K562 (cell line): ENCODE measurements around the gene TBC1D1. TPM values are rescaled to one million over a fixed set of nuclear protein-coding genes. Genes with fewer than 3 reads are reported as not detected.

Experiments
- ATAC-seq: fragments of 200-7000 bp; cut with Tn5 transposase; 3 replicates; pipeline ENCODE4 v1.9.1; 2020; ENCODE audit warnings: moderate library complexity
- BruUV-seq: library from RNA; stranded (reverse); fragments of 400-500 nt; replicated peaks from 2 replicates; lab custom pipeline; 2021; lab: Mats Ljungman, UMichigan
- CTCF ChIA-PET: fragments of 300-600 bp; formaldehyde crosslinking; extraction: SDS; loops from one replicate; lab custom pipeline; 2021; ENCODE audit warnings: low intra/inter-chr PET ratio; lab: Yijun Ruan, JAX
- POLR2A ChIA-PET: fragments of 300-600, 350-650 bp; sonication (Branson Sonifier 250); formaldehyde crosslinking; extraction: SDS; loops from one replicate; lab custom pipeline; 2021; ENCODE audit warnings: antibody characterized with exemption, inconsistent platforms; lab: Yijun Ruan, JAX
- DNase-seq, 4 experiments: peaks; one replicate each; pipeline versions ENCODE4 v3.0.0 to v3.0.0-alpha.2; 2011 to 2018; ENCODE audit warnings: low spot score in 3 of 4, mixed read lengths in 3 of 4; ENCODE audit errors: extremely low read depth in 1 of 4
- FAIRE-seq: peaks from 2 replicates; lab custom pipeline; 2011; peaks lifted over from hg19 to GRCh38; lab: Jason Lieb, UNC
- H2AFZ ChIP-seq: 2 replicates; pipeline ENCODE4 v1.6.0; 2011; ENCODE audit warnings: low read depth, low read length, control low read depth, inconsistent platforms
- H3K27ac ChIP-seq: fragments of 200-600 bp; 3 replicates; pipeline ENCODE4 v1.8.0; 2011; ENCODE audit warnings: low read depth, mild to moderate bottlenecking, control low read depth, inconsistent platforms, low read length, moderate library complexity, mixed read lengths; ENCODE audit errors: extremely low read depth
- H3K27me3 ChIP-seq, 2 experiments: fragments of 300-600 bp in 1 of 2; 2 replicates in 1 of 2; 3 replicates in 1 of 2; pipeline versions ENCODE4 v1.6.0 to v1.8.0; 2011; ENCODE audit warnings: inconsistent platforms in 2 of 2, low read length in 2 of 2, mild to moderate bottlenecking in 1 of 2, mixed read lengths in 1 of 2, moderate library complexity in 1 of 2; ENCODE audit not compliant: control insufficient read depth in 2 of 2, insufficient read depth in 2 of 2
- H3K36me3 ChIP-seq: fragments of 300-600 bp; 3 replicates; pipeline ENCODE4 v1.8.0; 2011; ENCODE audit warnings: mild to moderate bottlenecking, low read length, inconsistent platforms; ENCODE audit not compliant: control insufficient read depth, insufficient read depth
- H3K4me1 ChIP-seq, 2 experiments: fragments of 200-600 bp in 1 of 2; replicated peaks in 1 of 2; 2 replicates in 1 of 2; 3 replicates in 1 of 2; pipeline versions ENCODE4 v1.5.1 to v1.8.0; 2011; ENCODE audit warnings: inconsistent platforms in 2 of 2, low read length in 2 of 2, mild to moderate bottlenecking in 1 of 2, mixed read lengths in 1 of 2, moderate library complexity in 1 of 2; ENCODE audit not compliant: control insufficient read depth in 2 of 2, insufficient read depth in 2 of 2
- H3K4me2 ChIP-seq: 2 replicates; pipeline ENCODE4 v1.6.1; 2011; ENCODE audit warnings: low read length, control low read depth, inconsistent platforms, mixed read lengths; ENCODE audit not compliant: insufficient read depth
- H3K4me3 ChIP-seq: fragments of 200-600 bp; sonication (generic), shearing (Covaris generic); 2 replicates; pipeline ENCODE4 v1.5.1; 2016; ENCODE audit warnings: control low read depth, inconsistent platforms
- H3K79me2 ChIP-seq: fragments of 200-600 bp; 3 replicates; pipeline ENCODE4 v1.8.0; 2011; ENCODE audit warnings: low read length, inconsistent platforms; ENCODE audit not compliant: control insufficient read depth, insufficient read depth
- H3K9ac ChIP-seq, 2 experiments: 2 replicates each; pipeline versions ENCODE4 v1.6.0 to v1.6.1; 2011; ENCODE audit warnings: low read depth in 2 of 2, low read length in 2 of 2, control low read depth in 1 of 2, inconsistent platforms in 1 of 2, mild to moderate bottlenecking in 1 of 2, mixed read lengths in 1 of 2; ENCODE audit not compliant: insufficient read depth in 1 of 2
- H3K9me1 ChIP-seq: one replicate; pipeline ENCODE4 v1.6.0; 2011; ENCODE audit warnings: inconsistent platforms, mild to moderate bottlenecking, low read length, moderate library complexity; ENCODE audit not compliant: control insufficient read depth, insufficient read depth
- H3K9me3 ChIP-seq: replicated peaks from 2 replicates; pipeline ENCODE4 v1.5.1; 2011; ENCODE audit warnings: low read depth, low read length, inconsistent platforms; ENCODE audit not compliant: control insufficient read depth, insufficient read depth
- H4K20me1 ChIP-seq: replicated peaks from 2 replicates; pipeline ENCODE4 v1.6.1; 2011; ENCODE audit warnings: low read length, inconsistent platforms, mixed read lengths; ENCODE audit not compliant: control insufficient read depth, insufficient read depth
- CHAMP1 ChIP-seq: fragments of 450-650 bp; IDR thresholded peaks from 2 replicates; pipeline ENCODE4 v1.6.1; 2016; ENCODE audit warnings: mild to moderate bottlenecking
- FOXK2 ChIP-seq, 2 experiments: fragments of 450-650 bp; IDR thresholded peaks in 1 of 2; conservative IDR thresholded peaks in 1 of 2; 2 replicates each; pipeline ENCODE4 v1.6.1; 2016; ENCODE audit warnings: low read depth in 2 of 2, mild to moderate bottlenecking in 1 of 2
- HDAC8 ChIP-seq: fragments of 450-650 bp; IDR thresholded peaks from 2 replicates; pipeline ENCODE4 v1.6.1; 2016; ENCODE audit warnings: mild to moderate bottlenecking, missing genetic modification characterization, moderate library complexity, missing compliant biosample characterization
- HNRNPH1 ChIP-seq: fragments of 200-400 bp; formaldehyde crosslinking; optimal IDR thresholded peaks from 2 replicates; pipeline ENCODE3; 2017; ENCODE audit warnings: low read depth, mild to moderate bottlenecking, low read length, moderate library complexity
- KHSRP ChIP-seq: fragments of 450-650 bp; IDR thresholded peaks from 2 replicates; pipeline ENCODE4 v1.6.1; 2017
- MXI1 ChIP-seq: IDR thresholded peaks from 2 replicates; pipeline ENCODE4 v1.6.1; 2011; ENCODE audit warnings: low read depth, mild to moderate bottlenecking, improper control_type of control experiment, low read length
- POLR2AphosphoS2 ChIP-seq: IDR thresholded peaks from 2 replicates; pipeline ENCODE4 v1.6.1; 2012; ENCODE audit warnings: low read length, improper control_type of control experiment
- PRMT5 ChIP-seq: sonication (generic); formaldehyde crosslinking; IDR thresholded peaks from 2 replicates; pipeline ENCODE4 v1.5.0; 2020; ENCODE audit warnings: missing genetic modification reagents
- RBM34 ChIP-seq: fragments of 200-400 bp; formaldehyde crosslinking; IDR thresholded peaks from 2 replicates; pipeline ENCODE4 v1.6.1; 2018; ENCODE audit warnings: low read length, borderline replicate concordance; ENCODE audit not compliant: insufficient read depth
- SNRNP70 ChIP-seq: fragments of 200-400 bp; formaldehyde crosslinking; optimal IDR thresholded peaks from 2 replicates; pipeline ENCODE3; 2017; ENCODE audit warnings: low read depth, low read length
- STAT5B ChIP-seq: fragments of 250-450 bp; sonication (Bioruptor Pico); IDR thresholded peaks from 2 replicates; pipeline ENCODE4 v1.8.0; 2021; ENCODE audit warnings: mild to moderate bottlenecking, inconsistent platforms
- ZKSCAN1 ChIP-seq: fragments of 150-350 bp; IDR thresholded peaks from 2 replicates; pipeline ENCODE4 v1.6.1; 2016; ENCODE audit warnings: low read depth, low read length
- ZKSCAN8 ChIP-seq: fragments of 200-800 bp; sonication (Bioruptor generic); IDR thresholded peaks from 2 replicates; pipeline ENCODE4 v1.6.1; 2016; ENCODE audit warnings: missing genetic modification characterization, missing compliant biosample characterization
- ZNF134 ChIP-seq: fragments of 250-450 bp; sonication (Bioruptor Pico); conservative IDR thresholded peaks from 2 replicates; pipeline ENCODE4 v1.4.0; 2020
- ZSCAN29 ChIP-seq: fragments of 450-650 bp; IDR thresholded peaks from 2 replicates; pipeline ENCODE4 v1.6.1; 2017
- WGBS: fragments of 100-300 bp; shearing (Covaris generic); methylation state at CpG from one replicate; pipeline ENCODE4 v1.1.6; 2016; ENCODE audit warnings: low coverage, mixed read lengths; ENCODE audit not compliant: insufficient coverage; ENCODE audit errors: missing lambda C conversion rate; 5-methylcytosine and 5-hydroxymethylcytosine counted together
- in situ Hi-C: fragments of 300-500 bp; cut with MboI; formaldehyde crosslinking; loops from 4 replicates; pipeline ENCODE4 v1.15.0; 2018; ENCODE audit warnings: inconsistent platforms, mixed read lengths
- intact Hi-C: fragments of 100-400 bp; cut with micrococcal nuclease; formaldehyde crosslinking; loops from 2 replicates; pipeline ENCODE4 v1.14.2; 2022
- polyA plus RNA-seq, 8 experiments: library from polyadenylated mRNA; depleted of rRNA in 4 of 8; stranded (reverse) in 5 of 8; unstranded in 3 of 8; fragments of >200 nt; fragmentation: Nextera tagmentation in 2 of 8; fragmentation: Illumina TruSeq in 1 of 8; extraction: Ambion mirVana in 2 of 8; extraction: Trizol in 1 of 8; gene quantifications; 2 replicates each; pipeline versions ENCODE4 v1.2.1 to v1.2.3, GENCODE V29; 2011 to 2014; ENCODE audit warnings: inconsistent platforms in 1 of 8, missing spikeins in 1 of 8
- total RNA-seq, 7 experiments: library from RNA; depleted of rRNA in 6 of 7; stranded (reverse); fragments of >200 nt in 6 of 7; fragmentation: Illumina TruSeq in 2 of 7; extraction: Trizol in 2 of 7; gene quantifications; 2 replicates each; pipeline versions ENCODE4 v1.2.1 to v1.2.3, GENCODE V29; 2011 to 2021; ENCODE audit warnings: low replicate concordance in 1 of 7
- TF ChIP-seq, protein P1 (sequence below): sonication (generic); formaldehyde crosslinking; IDR thresholded peaks from 2 replicates; pipeline ENCODE4 v1.4.0; 2020; ENCODE audit warnings: mild to moderate bottlenecking, missing genetic modification reagents
- TF ChIP-seq, protein P2 (sequence below): fragments of 450-650 bp; IDR thresholded peaks from 2 replicates; pipeline ENCODE4 v1.7.0; 2016; ENCODE audit warnings: borderline replicate concordance

The TBC1D1 gene
- total and polyA plus RNA-seq, 9 of the 15 experiments (the other 6 are each of a cell fraction or from before 2014, with no cell fraction given) = 0.59 to 14.2 (median 8.8) TPM

DNA sequence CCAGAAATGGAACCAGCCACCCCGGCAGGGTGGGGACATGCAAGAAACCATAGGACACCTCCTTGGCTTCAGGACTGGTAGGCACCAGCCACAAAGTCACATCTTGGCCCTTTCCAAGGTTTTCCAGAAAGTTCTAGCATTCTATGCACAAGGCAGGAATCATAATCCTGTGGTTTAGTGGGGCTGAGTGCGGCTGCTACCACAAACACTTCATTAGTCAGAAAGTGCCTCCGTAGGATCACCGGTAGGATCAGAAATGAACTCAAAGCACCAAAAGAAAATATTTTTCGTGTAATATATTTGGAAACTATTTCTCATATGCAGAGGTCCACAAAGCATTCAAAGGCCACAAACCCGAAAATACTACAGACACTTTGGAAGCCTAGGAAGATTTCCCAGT lies 261.0 kb downstream of the TBC1D1 start:
- H3K36me3 ChIP-seq = no peaks in the 10 kb centered on the region
- no peak for ATAC-seq
- FAIRE-seq = no peak
- intact Hi-C loops (no loop called here), in situ Hi-C loops (no loop called here)
- H3K9me1 ChIP-seq = no peaks in the 10 kb centered on the region
- H3K9me3 ChIP-seq = no peaks in the 10 kb centered on the region
- BruUV-seq = no TSS peak
- no peaks in the 10 kb centered on the region for H4K20me1 ChIP-seq
- no peak overlapping the region for H3K9ac ChIP-seq
- no peak overlapping the region for H2AFZ ChIP-seq
- CTCF ChIA-PET = no interaction called here
- WGBS = 22% methylated on average over 6 of the region's 6 CpGs
- no peak for DNase-seq
- no peak overlapping the region for H3K4me2 ChIP-seq
- POLR2A ChIA-PET = no interaction called here
- peaks cover 6 to 17% of the 10 kb centered on the region in 2 experiments; a peak in 3 of 5 replicates for H3K27me3 ChIP-seq
- H3K4me3 ChIP-seq = no peak overlapping the region
- H3K4me1 ChIP-seq = peaks cover 0 to 5% of the 10 kb centered on the region in 2 experiments; a peak in 2 of 5 replicates
- no peaks in the 10 kb centered on the region for H3K79me2 ChIP-seq
- no peak overlapping the region for H3K27ac ChIP-seq
- no peak for TF ChIP-seq HNRNPH1
- no peak for TF ChIP-seq PRMT5 (CRISPR knock-in tag)
- TF ChIP-seq HDAC8 (tag) = no peak
- no peak for TF ChIP-seq MXI1
- no peak for TF ChIP-seq ZKSCAN1
- TF ChIP-seq ZNF134 (CRISPR knock-in tag) = no peak
- TF ChIP-seq STAT5B (CRISPR knock-in tag) = no peak
- no peak for TF ChIP-seq ZSCAN29
- no peak for TF ChIP-seq RBM34
- TF ChIP-seq ZKSCAN8 (CRISPR knock-in tag) = no peak
- TF ChIP-seq CHAMP1 = no peak
- TF ChIP-seq KHSRP = no peak
- TF ChIP-seq, protein P1, sequence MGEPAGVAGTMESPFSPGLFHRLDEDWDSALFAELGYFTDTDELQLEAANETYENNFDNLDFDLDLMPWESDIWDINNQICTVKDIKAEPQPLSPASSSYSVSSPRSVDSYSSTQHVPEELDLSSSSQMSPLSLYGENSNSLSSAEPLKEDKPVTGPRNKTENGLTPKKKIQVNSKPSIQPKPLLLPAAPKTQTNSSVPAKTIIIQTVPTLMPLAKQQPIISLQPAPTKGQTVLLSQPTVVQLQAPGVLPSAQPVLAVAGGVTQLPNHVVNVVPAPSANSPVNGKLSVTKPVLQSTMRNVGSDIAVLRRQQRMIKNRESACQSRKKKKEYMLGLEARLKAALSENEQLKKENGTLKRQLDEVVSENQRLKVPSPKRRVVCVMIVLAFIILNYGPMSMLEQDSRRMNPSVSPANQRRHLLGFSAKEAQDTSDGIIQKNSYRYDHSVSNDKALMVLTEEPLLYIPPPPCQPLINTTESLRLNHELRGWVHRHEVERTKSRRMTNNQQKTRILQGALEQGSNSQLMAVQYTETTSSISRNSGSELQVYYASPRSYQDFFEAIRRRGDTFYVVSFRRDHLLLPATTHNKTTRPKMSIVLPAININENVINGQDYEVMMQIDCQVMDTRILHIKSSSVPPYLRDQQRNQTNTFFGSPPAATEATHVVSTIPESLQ (CRISPR knock-in tag) = no peak
- no peak for TF ChIP-seq FOXK2 (conservative IDR thresholded peaks at IDR 0.05 in 1 of 2, IDR thresholded peaks at IDR 0.05 in 1 of 2; ENCODE audit: low read depth in 2 of 2)
- TF ChIP-seq, protein P2, sequence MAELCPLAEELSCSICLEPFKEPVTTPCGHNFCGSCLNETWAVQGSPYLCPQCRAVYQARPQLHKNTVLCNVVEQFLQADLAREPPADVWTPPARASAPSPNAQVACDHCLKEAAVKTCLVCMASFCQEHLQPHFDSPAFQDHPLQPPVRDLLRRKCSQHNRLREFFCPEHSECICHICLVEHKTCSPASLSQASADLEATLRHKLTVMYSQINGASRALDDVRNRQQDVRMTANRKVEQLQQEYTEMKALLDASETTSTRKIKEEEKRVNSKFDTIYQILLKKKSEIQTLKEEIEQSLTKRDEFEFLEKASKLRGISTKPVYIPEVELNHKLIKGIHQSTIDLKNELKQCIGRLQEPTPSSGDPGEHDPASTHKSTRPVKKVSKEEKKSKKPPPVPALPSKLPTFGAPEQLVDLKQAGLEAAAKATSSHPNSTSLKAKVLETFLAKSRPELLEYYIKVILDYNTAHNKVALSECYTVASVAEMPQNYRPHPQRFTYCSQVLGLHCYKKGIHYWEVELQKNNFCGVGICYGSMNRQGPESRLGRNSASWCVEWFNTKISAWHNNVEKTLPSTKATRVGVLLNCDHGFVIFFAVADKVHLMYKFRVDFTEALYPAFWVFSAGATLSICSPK = no peak
- no peak for TF ChIP-seq POLR2AphosphoS2
- TF ChIP-seq SNRNP70 = no peak
